Osteoblast (primary cell): ENCODE measurements around the gene RNPEPL1. TPM values are rescaled to one million over a fixed set of nuclear protein-coding genes. Genes with fewer than 3 reads are reported as not detected.
"Not testable (repeated sequence)": the region's sequence is repeated elsewhere in the genome, so short reads cannot be mapped to it uniquely, and the experiment has no call there.

Experiments used
- DNase-seq: peaks from one replicate; pipeline ENCODE4 v3.0.0; 2011; ENCODE audit warnings: low spot score, mixed read lengths; ENCODE audit not compliant: insufficient read length; ENCODE audit errors: missing footprints
- H2AFZ ChIP-seq: 2 replicates; pipeline ENCODE4 v1.6.0; 2011; ENCODE audit warnings: mild to moderate bottlenecking, low read length
- H3K27ac ChIP-seq: 2 replicates; pipeline ENCODE4 v1.5.1; 2011; ENCODE audit warnings: mild to moderate bottlenecking, low read depth, low read length, moderate library complexity
- H3K27me3 ChIP-seq: 2 replicates; pipeline ENCODE4 v1.6.0; 2012; ENCODE audit warnings: mild to moderate bottlenecking, control low read depth, inconsistent platforms, low read length, moderate library complexity; ENCODE audit not compliant: insufficient read depth
- H3K36me3 ChIP-seq: 2 replicates; pipeline ENCODE4 v1.5.1; 2011; ENCODE audit warnings: mild to moderate bottlenecking, low read length, control low read depth, moderate library complexity; ENCODE audit not compliant: insufficient read depth
- H3K4me1 ChIP-seq: 2 replicates; pipeline ENCODE4 v1.5.1; 2011; ENCODE audit warnings: mild to moderate bottlenecking, low read length, control low read depth, moderate library complexity; ENCODE audit not compliant: insufficient read depth
- H3K4me2 ChIP-seq: 2 replicates; pipeline ENCODE4 v1.6.0; 2011; ENCODE audit warnings: mild to moderate bottlenecking, low read length; ENCODE audit not compliant: insufficient read depth
- H3K4me3 ChIP-seq: fragments of 200-600 bp; sonication (generic); 3 replicates; pipeline ENCODE4 v1.5.1; 2012; ENCODE audit warnings: mild to moderate bottlenecking, low read length, inconsistent platforms; ENCODE audit not compliant: insufficient read depth
- H3K79me2 ChIP-seq: 2 replicates; pipeline ENCODE4 v1.6.0; 2012; ENCODE audit warnings: mild to moderate bottlenecking, low read length, control low read depth, inconsistent platforms; ENCODE audit not compliant: insufficient read depth
- H3K9me3 ChIP-seq: 2 replicates; pipeline ENCODE4 v1.5.1; 2011; ENCODE audit warnings: low read depth, low read length, control low read depth
- H4K20me1 ChIP-seq: 2 replicates; pipeline ENCODE4 v1.6.0; 2012; ENCODE audit warnings: mild to moderate bottlenecking, low read length, control low read depth; ENCODE audit not compliant: insufficient read depth
- total RNA-seq: library from RNA; depleted of rRNA; stranded (reverse); fragments of >200 nt; gene quantifications from 2 replicates; pipeline ENCODE4 v1.2.3, GENCODE V29; 2012
- TF ChIP-seq, protein P1 (sequence below): IDR thresholded peaks from 2 replicates; pipeline ENCODE4 v1.5.1; 2011; ENCODE audit warnings: mild to moderate bottlenecking, low read depth, low read length, moderate library complexity; ENCODE audit errors: extremely low read depth

Gene RNPEPL1
- total RNA-seq, 1 donor, result 13.0 TPM

DNA sequence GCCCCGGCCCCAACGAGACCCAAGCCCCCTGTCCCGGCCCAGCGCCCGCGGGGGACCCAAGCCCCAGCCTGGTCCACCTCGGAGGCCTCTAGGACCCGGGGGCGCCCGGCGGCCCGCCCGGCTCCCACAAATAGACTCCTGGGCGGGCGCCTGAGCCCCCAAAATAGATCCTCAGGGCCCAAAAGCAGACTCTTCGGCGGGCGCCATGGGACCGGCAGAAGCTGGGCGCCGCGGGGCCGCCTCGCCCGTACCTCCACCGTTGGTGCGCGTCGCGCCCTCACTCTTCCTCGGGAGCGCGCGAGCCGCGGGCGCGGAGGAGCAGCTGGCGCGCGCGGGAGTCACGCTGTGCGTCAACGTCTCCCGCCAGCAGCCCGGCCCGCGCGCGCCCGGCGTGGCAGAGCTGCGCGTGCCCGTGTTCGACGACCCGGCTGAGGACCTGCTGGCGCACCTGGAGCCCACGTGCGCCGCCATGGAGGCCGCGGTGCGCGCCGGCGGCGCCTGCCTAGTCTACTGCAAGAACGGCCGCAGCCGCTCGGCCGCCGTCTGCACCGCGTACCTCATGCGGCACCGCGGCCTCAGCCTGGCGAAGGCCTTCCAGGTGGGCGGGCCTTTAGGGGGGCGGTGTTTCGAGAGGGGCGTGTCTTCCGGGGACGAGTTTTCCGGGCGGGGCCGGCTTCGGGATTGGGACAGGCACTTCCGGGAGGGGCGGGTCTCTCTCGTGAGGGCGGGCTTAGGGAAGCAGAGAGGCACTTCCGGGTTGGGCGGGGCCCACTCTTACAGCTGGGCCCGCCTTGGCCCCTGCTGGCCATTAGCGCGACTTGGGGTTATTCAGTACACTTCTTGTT is 7.6 kb upstream of the RNPEPL1 start:
- peak; percentile 99 for DNase-seq
- H3K36me3 ChIP-seq, result peaks cover 3% of the 10 kb centered on the region
- TF ChIP-seq, protein P1, sequence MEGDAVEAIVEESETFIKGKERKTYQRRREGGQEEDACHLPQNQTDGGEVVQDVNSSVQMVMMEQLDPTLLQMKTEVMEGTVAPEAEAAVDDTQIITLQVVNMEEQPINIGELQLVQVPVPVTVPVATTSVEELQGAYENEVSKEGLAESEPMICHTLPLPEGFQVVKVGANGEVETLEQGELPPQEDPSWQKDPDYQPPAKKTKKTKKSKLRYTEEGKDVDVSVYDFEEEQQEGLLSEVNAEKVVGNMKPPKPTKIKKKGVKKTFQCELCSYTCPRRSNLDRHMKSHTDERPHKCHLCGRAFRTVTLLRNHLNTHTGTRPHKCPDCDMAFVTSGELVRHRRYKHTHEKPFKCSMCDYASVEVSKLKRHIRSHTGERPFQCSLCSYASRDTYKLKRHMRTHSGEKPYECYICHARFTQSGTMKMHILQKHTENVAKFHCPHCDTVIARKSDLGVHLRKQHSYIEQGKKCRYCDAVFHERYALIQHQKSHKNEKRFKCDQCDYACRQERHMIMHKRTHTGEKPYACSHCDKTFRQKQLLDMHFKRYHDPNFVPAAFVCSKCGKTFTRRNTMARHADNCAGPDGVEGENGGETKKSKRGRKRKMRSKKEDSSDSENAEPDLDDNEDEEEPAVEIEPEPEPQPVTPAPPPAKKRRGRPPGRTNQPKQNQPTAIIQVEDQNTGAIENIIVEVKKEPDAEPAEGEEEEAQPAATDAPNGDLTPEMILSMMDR, result peak; percentile 27
- no peaks in the 10 kb centered on the region for H3K9me3 ChIP-seq
- peaks cover 37% of the 10 kb centered on the region for H3K4me1 ChIP-seq
- H4K20me1 ChIP-seq, result peaks cover 21% of the 10 kb centered on the region
- peak overlapping the region; percentile 95 for H3K4me2 ChIP-seq
- H2AFZ ChIP-seq, result peak overlapping the region; percentile 78
- H3K27ac ChIP-seq, result peak overlapping the region; percentile 92
- H3K79me2 ChIP-seq, result peaks cover 33% of the 10 kb centered on the region
- peak overlapping the region; percentile 83 for H3K4me3 ChIP-seq
- no peaks in the 10 kb centered on the region for H3K27me3 ChIP-seq

DNA sequence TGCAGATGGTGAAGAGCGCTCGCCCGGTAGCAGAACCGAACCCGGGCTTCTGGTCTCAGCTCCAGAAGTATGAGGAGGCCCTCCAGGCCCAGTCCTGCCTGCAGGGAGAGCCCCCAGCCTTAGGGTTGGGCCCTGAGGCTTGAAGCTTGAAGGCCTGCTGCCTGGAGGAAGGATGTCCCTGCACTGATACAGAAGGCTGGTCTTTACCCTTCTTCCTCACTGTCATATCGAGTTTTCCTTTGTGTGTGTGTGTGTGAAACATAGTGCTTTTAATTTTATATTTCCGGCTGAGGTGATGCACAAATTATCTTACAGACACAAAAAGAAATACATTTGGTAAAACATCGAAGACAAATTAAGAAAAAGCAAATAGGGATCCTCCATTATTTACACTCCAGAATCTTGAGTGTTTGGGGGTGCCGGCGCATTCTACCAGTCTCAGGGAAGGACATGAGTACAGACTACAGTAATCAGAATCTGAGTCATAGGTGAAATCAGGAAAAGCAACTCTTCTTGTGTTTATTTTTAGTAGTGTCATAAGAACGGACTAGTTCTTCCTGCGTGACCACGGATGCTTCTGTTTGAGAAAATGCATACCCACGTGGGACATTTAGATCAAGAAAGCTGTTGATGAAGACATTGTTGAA is 6.8 kb upstream of the RNPEPL1 start:
- peaks cover 18% of the 10 kb centered on the region for H4K20me1 ChIP-seq
- H3K27ac ChIP-seq, result peak overlapping the region; percentile 92
- peaks cover 43% of the 10 kb centered on the region for H3K4me1 ChIP-seq
- H3K79me2 ChIP-seq, result peaks cover 26% of the 10 kb centered on the region
- no peaks in the 10 kb centered on the region for H3K27me3 ChIP-seq
- no peak for DNase-seq
- peak overlapping the region; percentile 95 for H3K4me2 ChIP-seq
- H3K4me3 ChIP-seq, result peak overlapping the region; percentile 83
- H3K9me3 ChIP-seq, result no peaks in the 10 kb centered on the region
- H3K36me3 ChIP-seq, result peaks cover 3% of the 10 kb centered on the region
- TF ChIP-seq, protein P1, result no peak
- H2AFZ ChIP-seq, result peak overlapping the region; percentile 78

DNA sequence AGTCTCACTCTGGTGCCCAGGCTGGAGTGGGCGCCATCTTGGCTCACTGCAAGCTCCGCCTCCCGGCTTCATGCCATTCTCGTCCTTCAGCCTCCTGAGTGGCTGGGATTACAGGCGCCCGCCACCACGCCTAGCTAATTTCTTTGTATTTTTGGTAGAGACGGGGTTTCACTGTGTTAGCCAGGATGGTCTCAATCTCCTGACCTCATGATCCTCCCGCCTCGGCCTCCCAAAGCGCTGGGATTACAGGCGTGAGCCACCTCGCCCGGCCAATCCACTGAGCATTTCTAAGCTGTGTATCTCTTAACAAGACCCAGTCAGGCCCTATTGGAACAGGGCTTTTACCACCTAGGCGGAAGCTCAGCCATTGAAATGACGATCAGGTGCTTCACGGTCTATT is 5.1 kb upstream of the RNPEPL1 start:
- not testable (repeated sequence) for H2AFZ ChIP-seq, H3K27me3 ChIP-seq, H3K36me3 ChIP-seq, H3K9me3 ChIP-seq, H3K4me2 ChIP-seq, H3K4me3 ChIP-seq, DNase-seq, H3K27ac ChIP-seq
- Histone ChIP-seq H3K4me1 (peaks cover 49% of the 10 kb centered on the region), H4K20me1 (peaks cover 16% of the 10 kb centered on the region), H3K79me2 (peaks cover 25% of the 10 kb centered on the region)

DNA sequence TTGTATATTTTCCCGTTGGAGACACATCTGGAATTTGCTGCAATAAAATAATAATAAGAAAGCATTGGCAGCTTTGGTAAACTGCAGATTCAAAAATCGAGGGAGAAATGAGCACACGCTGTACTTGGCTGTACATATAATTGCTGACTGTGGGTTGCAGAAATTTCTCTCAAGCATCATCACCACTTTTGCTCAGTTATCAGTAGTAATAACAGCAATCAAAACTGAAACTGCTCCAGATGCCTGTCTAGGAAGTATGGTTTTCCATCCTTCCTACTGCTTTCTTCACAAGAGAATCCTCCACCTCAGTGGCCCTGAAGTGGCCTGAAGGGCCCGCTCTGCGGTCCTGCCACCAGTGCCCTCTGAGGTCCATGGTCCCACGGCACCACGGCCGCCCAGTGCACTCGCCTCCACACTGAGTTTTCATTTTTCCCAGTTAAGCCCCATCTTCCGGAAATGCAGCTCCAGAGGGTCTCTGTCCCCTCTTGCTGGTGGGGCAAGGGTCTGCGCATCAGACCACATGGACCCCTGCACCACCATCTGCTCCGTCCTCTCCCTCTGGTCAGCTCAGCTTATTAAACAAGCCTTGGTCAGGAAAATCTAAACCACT is 4.2 kb upstream of the RNPEPL1 start:
- no peaks in the 10 kb centered on the region for H3K9me3 ChIP-seq
- peaks cover 8% of the 10 kb centered on the region for H4K20me1 ChIP-seq
- no peak overlapping the region for H3K27ac ChIP-seq
- peak; percentile 38 for DNase-seq
- peaks cover 17% of the 10 kb centered on the region for H3K79me2 ChIP-seq
- H3K4me1 ChIP-seq, result peaks cover 44% of the 10 kb centered on the region
- peaks cover 3% of the 10 kb centered on the region for H3K36me3 ChIP-seq
- H2AFZ ChIP-seq, result no peak overlapping the region
- TF ChIP-seq, protein P1, result no peak
- no peak overlapping the region for H3K4me3 ChIP-seq
- H3K4me2 ChIP-seq, result no peak overlapping the region
- H3K27me3 ChIP-seq, result no peaks in the 10 kb centered on the region
